ENCODE data around the gene CARMIL3.

DNA sequence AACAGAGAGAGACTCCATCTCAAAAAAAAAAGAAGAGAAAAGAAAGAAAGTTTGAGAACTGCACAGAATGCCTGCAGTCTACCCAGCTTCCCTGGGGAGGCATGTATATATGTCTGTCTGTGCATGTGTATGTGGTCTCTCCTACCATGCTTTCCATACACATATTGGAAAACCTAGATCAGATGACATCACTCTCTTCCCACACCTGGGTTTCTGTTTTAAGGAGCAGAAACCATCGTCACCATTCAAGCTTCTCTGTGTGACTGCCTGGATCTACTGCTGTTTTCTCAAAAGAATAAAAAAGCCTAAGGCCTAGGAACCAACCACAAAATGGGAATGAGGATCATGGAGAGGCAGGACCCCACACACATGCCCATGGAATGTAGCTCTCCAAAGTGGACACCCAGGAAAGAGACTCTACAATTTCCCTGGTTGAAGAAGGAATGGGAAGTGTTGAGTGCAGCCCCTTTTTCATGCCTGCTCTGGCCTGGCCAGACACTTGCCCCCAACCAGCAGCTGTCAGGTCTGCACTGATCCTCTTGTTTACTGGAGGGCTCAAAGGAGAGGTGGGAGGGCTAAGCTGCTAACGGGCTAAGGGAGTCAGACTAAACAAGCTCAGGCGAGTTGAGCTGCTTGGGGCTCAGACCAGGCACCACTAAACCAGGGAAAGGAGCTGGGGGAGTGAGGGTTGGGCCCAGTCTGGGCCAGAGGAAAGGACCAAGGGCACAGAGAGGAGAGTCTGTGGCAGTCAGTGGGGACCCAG is 34.6 kb downstream of the CARMIL3 start:
- TF ChIP-seq, protein P1, sequence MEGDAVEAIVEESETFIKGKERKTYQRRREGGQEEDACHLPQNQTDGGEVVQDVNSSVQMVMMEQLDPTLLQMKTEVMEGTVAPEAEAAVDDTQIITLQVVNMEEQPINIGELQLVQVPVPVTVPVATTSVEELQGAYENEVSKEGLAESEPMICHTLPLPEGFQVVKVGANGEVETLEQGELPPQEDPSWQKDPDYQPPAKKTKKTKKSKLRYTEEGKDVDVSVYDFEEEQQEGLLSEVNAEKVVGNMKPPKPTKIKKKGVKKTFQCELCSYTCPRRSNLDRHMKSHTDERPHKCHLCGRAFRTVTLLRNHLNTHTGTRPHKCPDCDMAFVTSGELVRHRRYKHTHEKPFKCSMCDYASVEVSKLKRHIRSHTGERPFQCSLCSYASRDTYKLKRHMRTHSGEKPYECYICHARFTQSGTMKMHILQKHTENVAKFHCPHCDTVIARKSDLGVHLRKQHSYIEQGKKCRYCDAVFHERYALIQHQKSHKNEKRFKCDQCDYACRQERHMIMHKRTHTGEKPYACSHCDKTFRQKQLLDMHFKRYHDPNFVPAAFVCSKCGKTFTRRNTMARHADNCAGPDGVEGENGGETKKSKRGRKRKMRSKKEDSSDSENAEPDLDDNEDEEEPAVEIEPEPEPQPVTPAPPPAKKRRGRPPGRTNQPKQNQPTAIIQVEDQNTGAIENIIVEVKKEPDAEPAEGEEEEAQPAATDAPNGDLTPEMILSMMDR (IDR thresholded peaks at IDR 0.05), result no peak
- TF ChIP-seq POLR2A (IDR thresholded peaks at IDR 0.05), result no peak
